ENCODE results near the gene SURF2.

- no peak for TF ChIP-seq CTCF (IDR thresholded peaks at IDR 0.05)
- TF ChIP-seq POLR2A (IDR thresholded peaks at IDR 0.05), result no peak
Observed at GRCh38 chr9:133374612-133375115, 18.3 kb downstream of the SURF2 start.
